MM.1S (cell line): Measurements from ENCODE around the gene UGT1A10.

Experiments
- DNase-seq: peaks from one replicate; pipeline ENCODE4 v3.0.0-alpha.2; 2015
- H2AFZ ChIP-seq: fragments of 300-600 bp; sonication (generic); 2 replicates; pipeline ENCODE4 v1.6.0; 2016; ENCODE audit warnings: antibody characterized with exemption, low read length
- H3F3A ChIP-seq: fragments of 300-600 bp; sonication (generic); 2 replicates; pipeline ENCODE4 v1.6.1; 2016; ENCODE audit warnings: mild to moderate bottlenecking, antibody characterized with exemption, low read length, moderate library complexity, mixed read lengths; ENCODE audit not compliant: insufficient read depth
- H3K27ac ChIP-seq: fragments of 300-600 bp; sonication (generic); 2 replicates; pipeline ENCODE4 v1.5.1; 2016; ENCODE audit warnings: mild to moderate bottlenecking, low read length
- H3K27me3 ChIP-seq: fragments of 300-600 bp; sonication (generic); replicated peaks from 2 replicates; pipeline ENCODE4 v1.6.0; 2016; ENCODE audit warnings: low read length; ENCODE audit not compliant: insufficient read depth
- H3K36me3 ChIP-seq: fragments of 300-600 bp; sonication (generic); replicated peaks from 2 replicates; pipeline ENCODE4 v1.6.1; 2016; ENCODE audit warnings: mild to moderate bottlenecking, low read length, mixed read lengths; ENCODE audit not compliant: insufficient read depth
- H3K4me1 ChIP-seq: fragments of 300-600 bp; sonication (generic); 2 replicates; pipeline ENCODE4 v1.6.1; 2016; ENCODE audit warnings: low read length, mixed read lengths
- H3K4me2 ChIP-seq: fragments of 300-600 bp; sonication (generic); 2 replicates; pipeline ENCODE4 v1.6.0; 2016; ENCODE audit warnings: low read depth, low read length
- H3K4me3 ChIP-seq: fragments of 300-600 bp; sonication (generic); 2 replicates; pipeline ENCODE4 v1.5.1; 2016; ENCODE audit warnings: low read length, mixed read lengths
- H3K79me2 ChIP-seq: fragments of 300-600 bp; sonication (generic); 2 replicates; pipeline ENCODE4 v1.6.1; 2016; ENCODE audit warnings: mixed run types, low read length, mixed read lengths
- H3K9ac ChIP-seq: fragments of 300-600 bp; sonication (generic); 2 replicates; pipeline ENCODE4 v1.6.1; 2016; ENCODE audit warnings: low read length, mixed read lengths
- H3K9me2 ChIP-seq: fragments of 300-600 bp; sonication (generic); replicated peaks from 2 replicates; pipeline ENCODE4 v1.6.1; 2016; ENCODE audit warnings: mild to moderate bottlenecking, low read length, mixed read lengths; ENCODE audit not compliant: insufficient read depth
- H3K9me3 ChIP-seq: fragments of 300-600 bp; sonication (generic); replicated peaks from 2 replicates; pipeline ENCODE4 v1.6.1; 2016; ENCODE audit warnings: mild to moderate bottlenecking, low read length, mixed read lengths; ENCODE audit not compliant: insufficient read depth
- H4K20me1 ChIP-seq: fragments of 300-600 bp; sonication (generic); 2 replicates; pipeline ENCODE4 v1.6.1; 2016; ENCODE audit warnings: mild to moderate bottlenecking, low read length, moderate library complexity, mixed read lengths; ENCODE audit not compliant: insufficient read depth
- EZH2 ChIP-seq: fragments of 300-600 bp; sonication (generic); optimal IDR thresholded peaks from 2 replicates; pipeline ENCODE3; 2017; ENCODE audit warnings: low read depth, mild to moderate bottlenecking, antibody characterized with exemption, low read length, mixed read lengths
- EZH2phosphoT487 ChIP-seq: fragments of 300-600 bp; sonication (generic); IDR thresholded peaks from 2 replicates; pipeline ENCODE4 v1.6.1; 2018; ENCODE audit warnings: antibody characterized with exemption, low read length
- TF ChIP-seq, protein P1 (sequence below): fragments of 300-600 bp; sonication (generic); IDR thresholded peaks from 2 replicates; pipeline ENCODE4 v1.5.1; 2016; ENCODE audit warnings: antibody characterized with exemption, low read length, mixed read lengths

Gene UGT1A10

DNA sequence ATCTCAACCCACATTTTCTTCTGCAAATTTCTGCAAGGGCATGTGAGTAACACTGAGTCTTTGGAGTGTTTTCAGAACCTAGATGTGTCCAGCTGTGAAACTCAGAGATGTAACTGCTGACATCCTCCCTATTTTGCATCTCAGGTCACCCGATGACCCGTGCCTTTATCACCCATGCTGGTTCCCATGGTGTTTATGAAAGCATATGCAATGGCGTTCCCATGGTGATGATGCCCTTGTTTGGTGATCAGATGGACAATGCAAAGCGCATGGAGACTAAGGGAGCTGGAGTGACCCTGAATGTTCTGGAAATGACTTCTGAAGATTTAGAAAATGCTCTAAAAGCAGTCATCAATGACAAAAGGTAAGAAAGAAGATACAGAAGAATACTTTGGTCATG lies 131.8 kb downstream of the UGT1A10 start:
- H3K9me2 ChIP-seq = no peaks in the 10 kb centered on the region
- DNase-seq = no peak
- H3K27ac ChIP-seq = no peak overlapping the region
- H3K4me2 ChIP-seq = no peak overlapping the region
- H3K27me3 ChIP-seq = no peaks in the 10 kb centered on the region
- H3K79me2 ChIP-seq = no peaks in the 10 kb centered on the region
- no peaks in the 10 kb centered on the region for H3K9me3 ChIP-seq
- no peaks in the 10 kb centered on the region for H3K4me1 ChIP-seq
- no peaks in the 10 kb centered on the region for H3F3A ChIP-seq
- no peaks in the 10 kb centered on the region for H3K36me3 ChIP-seq
- no peak overlapping the region for H2AFZ ChIP-seq
- no peak for TF ChIP-seq EZH2
- TF ChIP-seq, protein P1, sequence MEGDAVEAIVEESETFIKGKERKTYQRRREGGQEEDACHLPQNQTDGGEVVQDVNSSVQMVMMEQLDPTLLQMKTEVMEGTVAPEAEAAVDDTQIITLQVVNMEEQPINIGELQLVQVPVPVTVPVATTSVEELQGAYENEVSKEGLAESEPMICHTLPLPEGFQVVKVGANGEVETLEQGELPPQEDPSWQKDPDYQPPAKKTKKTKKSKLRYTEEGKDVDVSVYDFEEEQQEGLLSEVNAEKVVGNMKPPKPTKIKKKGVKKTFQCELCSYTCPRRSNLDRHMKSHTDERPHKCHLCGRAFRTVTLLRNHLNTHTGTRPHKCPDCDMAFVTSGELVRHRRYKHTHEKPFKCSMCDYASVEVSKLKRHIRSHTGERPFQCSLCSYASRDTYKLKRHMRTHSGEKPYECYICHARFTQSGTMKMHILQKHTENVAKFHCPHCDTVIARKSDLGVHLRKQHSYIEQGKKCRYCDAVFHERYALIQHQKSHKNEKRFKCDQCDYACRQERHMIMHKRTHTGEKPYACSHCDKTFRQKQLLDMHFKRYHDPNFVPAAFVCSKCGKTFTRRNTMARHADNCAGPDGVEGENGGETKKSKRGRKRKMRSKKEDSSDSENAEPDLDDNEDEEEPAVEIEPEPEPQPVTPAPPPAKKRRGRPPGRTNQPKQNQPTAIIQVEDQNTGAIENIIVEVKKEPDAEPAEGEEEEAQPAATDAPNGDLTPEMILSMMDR = no peak
- TF ChIP-seq EZH2phosphoT487 = no peak
- no peak overlapping the region for H3K4me3 ChIP-seq
- no peak overlapping the region for H3K9ac ChIP-seq
- H4K20me1 ChIP-seq = no peaks in the 10 kb centered on the region

- Histone ChIP-seq H3F3A (no peaks in the 10 kb centered on the region), H3K4me2 (no peak overlapping the region), H3K36me3 (no peaks in the 10 kb centered on the region), H4K20me1 (no peaks in the 10 kb centered on the region), H3K9me3 (no peaks in the 10 kb centered on the region), H3K79me2 (no peaks in the 10 kb centered on the region), H2AFZ (no peak overlapping the region), H3K27me3 (no peaks in the 10 kb centered on the region), H3K9ac (no peak overlapping the region), H3K27ac (no peak overlapping the region), H3K9me2 (no peaks in the 10 kb centered on the region), H3K4me3 (no peak overlapping the region), H3K4me1 (no peaks in the 10 kb centered on the region)
- no peak for DNase-seq
- TF ChIP-seq EZH2 = no peak
- no peak for TF ChIP-seq EZH2phosphoT487
- TF ChIP-seq, protein P1 = no peak
Measured at GRCh38 chr2:233769260-233769659, 133.0 kb downstream of the UGT1A10 start.

- no peak overlapping the region for H3K4me2 ChIP-seq
- H3F3A ChIP-seq = no peaks in the 10 kb centered on the region
- H3K36me3 ChIP-seq = no peaks in the 10 kb centered on the region
- H3K9me3 ChIP-seq = no peaks in the 10 kb centered on the region
- no peaks in the 10 kb centered on the region for H3K4me1 ChIP-seq
- no peak overlapping the region for H3K4me3 ChIP-seq
- no peak overlapping the region for H2AFZ ChIP-seq
- no peak overlapping the region for H3K27ac ChIP-seq
- H3K79me2 ChIP-seq = no peaks in the 10 kb centered on the region
- H3K9me2 ChIP-seq = no peaks in the 10 kb centered on the region
- no peak for DNase-seq
- H3K27me3 ChIP-seq = no peaks in the 10 kb centered on the region
- no peak overlapping the region for H3K9ac ChIP-seq
- no peaks in the 10 kb centered on the region for H4K20me1 ChIP-seq
- TF ChIP-seq EZH2phosphoT487 = no peak
- TF ChIP-seq EZH2 = no peak
- TF ChIP-seq, protein P1 = no peak
Measured at GRCh38 chr2:233772153-233772552, 135.9 kb downstream of the UGT1A10 start.
